ENCODE data around the gene CHCHD6.
A peak's percentile ranks its signal among the peaks of the same experiment; 100 is the strongest.

The CHCHD6 gene

GRCh38 chr3:126957776-126958637, 254.0 kb downstream of the CHCHD6 start:
- H3K4me3 ChIP-seq (ENCODE audit: control insufficient read depth, low read depth, low read length), result no peak overlapping the region
- no peak for DNase-seq (ENCODE audit: low read depth)
- TF ChIP-seq CTCF (conservative IDR thresholded peaks at IDR 0.05; ENCODE audit: control insufficient read depth, insufficient read depth, low read depth, low read length), result no peak

DNA sequence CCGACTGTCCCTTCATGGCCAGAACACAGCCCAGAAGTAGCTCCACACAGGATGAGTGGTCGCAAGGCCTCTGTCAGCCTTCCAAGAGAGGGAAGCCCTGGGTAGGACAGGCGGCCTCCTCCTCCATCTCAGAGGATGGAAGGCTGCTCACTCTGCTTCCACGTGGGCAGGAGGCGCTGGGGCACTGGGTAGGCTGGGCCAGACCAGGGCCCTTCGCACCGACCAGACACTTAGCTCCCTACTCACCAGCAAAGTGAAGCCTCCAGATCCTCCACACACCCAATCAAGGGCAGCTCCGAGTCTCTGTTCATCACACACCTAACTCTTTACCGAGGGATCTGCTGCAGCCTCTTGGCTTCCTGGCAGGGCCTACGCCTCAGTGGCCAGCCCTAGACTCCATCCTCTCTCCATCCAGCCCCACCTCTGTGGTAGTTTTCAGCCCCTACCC, 254.6 kb downstream of the CHCHD6 start:
- TF ChIP-seq CTCF (conservative IDR thresholded peaks at IDR 0.05; ENCODE audit: control insufficient read depth, insufficient read depth, low read depth, low read length), result no peak
- no peak overlapping the region for H3K4me3 ChIP-seq (ENCODE audit: control insufficient read depth, low read depth, low read length)
- DNase-seq (ENCODE audit: low read depth), result no peak

GRCh38 chr3:126959136-126959920, 255.3 kb downstream of the CHCHD6 start:
- TF ChIP-seq CTCF (conservative IDR thresholded peaks at IDR 0.05; ENCODE audit: control insufficient read depth, insufficient read depth, low read depth, low read length), result no peak
- H3K4me3 ChIP-seq (ENCODE audit: control insufficient read depth, low read depth, low read length), result no peak overlapping the region
- DNase-seq (ENCODE audit: low read depth), result no peak

GRCh38 chr3:126959921-126960603, 256.0 kb downstream of the CHCHD6 start:
- peak; percentile 56 for TF ChIP-seq CTCF (conservative IDR thresholded peaks at IDR 0.05; ENCODE audit: control insufficient read depth, insufficient read depth, low read depth, low read length)
- DNase-seq (ENCODE audit: low read depth), result peak; percentile 80
- no peak overlapping the region for H3K4me3 ChIP-seq (ENCODE audit: control insufficient read depth, low read depth, low read length)

- no peak overlapping the region for H3K4me3 ChIP-seq (ENCODE audit: control insufficient read depth, low read depth, low read length)
- no peak for DNase-seq (ENCODE audit: low read depth)
- no peak for TF ChIP-seq CTCF (conservative IDR thresholded peaks at IDR 0.05; ENCODE audit: control insufficient read depth, insufficient read depth, low read depth, low read length)
These were observed 256.6 kb downstream of the CHCHD6 start for GRCh38 chr3:126960604-126960995.

DNA sequence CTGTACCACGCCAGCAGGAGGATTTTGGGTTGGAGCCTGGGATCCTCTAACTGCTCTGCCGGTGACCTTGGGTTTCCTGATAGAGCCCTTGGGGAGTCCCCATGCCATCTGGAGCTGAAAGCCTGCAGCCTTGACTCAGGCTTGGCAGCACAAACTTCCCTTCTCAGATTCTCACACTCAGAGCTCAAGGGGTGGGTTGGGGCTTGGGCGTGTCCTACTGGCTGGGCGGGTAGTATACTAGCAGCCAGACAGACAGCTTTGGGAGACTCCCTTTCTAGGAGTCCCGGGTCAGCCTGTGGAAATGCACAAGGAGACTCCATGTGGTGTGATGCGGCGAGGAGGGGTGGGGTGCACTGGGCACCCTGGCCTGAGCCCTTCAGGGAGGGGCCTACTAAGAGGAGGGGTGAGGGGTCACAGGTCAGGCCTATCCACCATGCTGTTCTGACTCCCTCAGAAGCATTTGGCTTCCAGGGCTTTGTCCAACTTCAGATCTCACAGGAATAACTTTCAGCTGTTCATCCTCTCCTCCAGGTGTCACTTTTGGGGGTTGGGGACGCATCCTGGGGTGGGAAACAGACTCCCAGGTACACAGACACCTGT, 257.3 kb downstream of the CHCHD6 start:
- H3K4me3 ChIP-seq (ENCODE audit: control insufficient read depth, low read depth, low read length), result no peak overlapping the region
- peak; percentile 97 for DNase-seq (ENCODE audit: low read depth)

More for the DNA sequence above, 257.3 kb downstream of the CHCHD6 start:
- TF ChIP-seq CTCF (conservative IDR thresholded peaks at IDR 0.05; ENCODE audit: control insufficient read depth, insufficient read depth, low read depth, low read length), result no peak
